NCI-H526 (cell line): Measurements from ENCODE around the gene WNK1.
A peak's percentile ranks its signal among the peaks of the same experiment; 100 is the strongest.

Source experiments
- DNase-seq, 2 experiments: peaks; one replicate each; lab custom pipeline; 2025; lab: John Stamatoyannopoulos, UW

Gene WNK1

GRCh38 chr12:863285-863684 is 110.9 kb downstream of the WNK1 start:
- DNase-seq, result no peak

GRCh38 chr12:865614-866013 is 113.2 kb downstream of the WNK1 start:
- DNase-seq, result no peak

- DNase-seq, result no peak
Measured at GRCh38 chr12:867905-868304, 115.5 kb downstream of the WNK1 start.

- DNase-seq, result no peak
Measured at GRCh38 chr12:868722-869121, 116.3 kb downstream of the WNK1 start.

- DNase-seq, result no peak
Measured at GRCh38 chr12:870378-870777, 118.0 kb downstream of the WNK1 start.

- DNase-seq, result no peak
Measured at GRCh38 chr12:873954-874353, 121.6 kb downstream of the WNK1 start.

- DNase-seq, result no peak
Measured at GRCh38 chr12:879641-880040, 127.3 kb downstream of the WNK1 start.

GRCh38 chr12:880656-881055 is 128.3 kb downstream of the WNK1 start:
- no peak for DNase-seq

- no peak for DNase-seq
Measured at GRCh38 chr12:884746-885414, 132.5 kb downstream of the WNK1 start.

- DNase-seq, result no peak
Measured at GRCh38 chr12:885701-886100, 133.3 kb downstream of the WNK1 start.

GRCh38 chr12:886206-886605 is 133.8 kb downstream of the WNK1 start:
- no peak for DNase-seq

GRCh38 chr12:894226-894625 is 141.8 kb downstream of the WNK1 start:
- DNase-seq, result no peak

GRCh38 chr12:896031-896430 is 143.7 kb downstream of the WNK1 start:
- no peak for DNase-seq

- no peak for DNase-seq
Measured at GRCh38 chr12:897386-897785, 145.0 kb downstream of the WNK1 start.

GRCh38 chr12:902581-902980 is 150.2 kb downstream of the WNK1 start:
- DNase-seq, result no peak

- peak in 1 of 2 experiments; percentile 13 for DNase-seq
Measured at GRCh38 chr12:903055-903454, 150.7 kb downstream of the WNK1 start.

- peak in 1 of 2 experiments; percentile 11 for DNase-seq
Measured at GRCh38 chr12:904010-904414, 151.6 kb downstream of the WNK1 start.

GRCh38 chr12:905261-906031 is 153.1 kb downstream of the WNK1 start:
- no peak for DNase-seq

- no peak for DNase-seq
Measured at GRCh38 chr12:906062-906585, 153.7 kb downstream of the WNK1 start.

- no peak for DNase-seq
Measured at GRCh38 chr12:907413-908185, 155.2 kb downstream of the WNK1 start.

GRCh38 chr12:909861-910260 is 157.5 kb downstream of the WNK1 start:
- no peak for DNase-seq

- DNase-seq, result no peak
Measured at GRCh38 chr12:910416-910815, 158.0 kb downstream of the WNK1 start.
